Transverse colon (tissue), 4 donors: Measurements from ENCODE around the gene PDE1C. TPM values are rescaled to one million over a fixed set of nuclear protein-coding genes. Genes with fewer than 3 reads are reported as not detected.
A peak's percentile ranks its signal among the peaks of the same experiment; 100 is the strongest.

Source experiments
- DNase-seq: peaks from one replicate; pipeline ENCODE4 v3.0.0-alpha.2; 2019
- H3K27ac ChIP-seq, 4 donors: fragments of 200-600 bp; sonication (generic); 2 replicates each; pipeline ENCODE4 v1.5.1; 2016 to 2018; ENCODE audit warnings: inconsistent platforms in 4 of 4
- H3K27me3 ChIP-seq: fragments of 200-600 bp; sonication (generic); 2 replicates; pipeline ENCODE4 v1.5.1; 2017; ENCODE audit warnings: inconsistent platforms
- H3K36me3 ChIP-seq, 4 donors: fragments of 200-600 bp; sonication (generic); 2 replicates each; pipeline ENCODE4 v1.5.1; 2017 to 2019; ENCODE audit warnings: inconsistent platforms in 4 of 4
- H3K4me1 ChIP-seq, 4 donors: fragments of 200-600 bp; sonication (generic); 2 replicates each; pipeline ENCODE4 v1.5.1; 2017 to 2020; ENCODE audit warnings: inconsistent platforms in 4 of 4
- H3K4me3 ChIP-seq, 4 donors: fragments of 200-600 bp; sonication (generic); 1 replicate in 1 of 4; 2 replicates in 3 of 4; pipeline versions ENCODE4 v1.5.1 to v1.6.1; 2017 to 2019; ENCODE audit warnings: inconsistent platforms in 4 of 4
- H3K9me3 ChIP-seq, 2 donors: fragments of 200-600 bp; sonication (generic); 2 replicates each; pipeline ENCODE4 v1.5.1; 2017 to 2019; ENCODE audit warnings: inconsistent platforms in 2 of 2
- EP300 ChIP-seq: sonication (generic); formaldehyde crosslinking; IDR thresholded peaks from one replicate; pipeline ENCODE4 v1.6.1; 2017; ENCODE audit warnings: antibody characterized with exemption, low read depth
- POLR2A ChIP-seq: fragments of 450-650 bp; IDR thresholded peaks from one replicate; pipeline ENCODE4 v1.6.1; 2016; ENCODE audit warnings: antibody characterized with exemption, mild to moderate bottlenecking, moderate library complexity
- POLR2AphosphoS5 ChIP-seq, 3 donors: sonication (generic); formaldehyde crosslinking; IDR thresholded peaks; one replicate each; pipeline ENCODE4 v1.6.1; 2016; ENCODE audit warnings: antibody characterized with exemption in 3 of 3
- WGBS, 2 donors: methylation state at CpG; one replicate each; pipeline ENCODE4 v1.1.5; 2018; ENCODE audit warnings: low coverage in 1 of 2; 5-methylcytosine and 5-hydroxymethylcytosine counted together
- in situ Hi-C, 4 donors: fragments of 200-750 bp; cut with MboI; loops; one replicate each; pipeline versions ENCODE4 v1.15.0 to v1.15.1; 2017; ENCODE audit warnings: low sequenced_read_pairs in 3 of 4, low pct_ligation_motif_present in 1 of 4, low pct_unique_long_range_greater_than_20kb in 1 of 4
- intact Hi-C: fragments of 100-400 bp; cut with DNase I; formaldehyde crosslinking; loops from one replicate; pipeline ENCODE4 v1.15.1; 2023; ENCODE audit warnings: low total_unique reads
- total RNA-seq, 4 donors: library from RNA; depleted of rRNA; stranded (reverse); fragments of >200 nt; gene quantifications; one replicate each; pipeline ENCODE4 v1.1.0, GENCODE V29; 2016
- TF ChIP-seq, protein P1 (sequence below), 5 experiments: fragments of 200-600 bp in 3 of 5; fragments of 450-650 bp in 2 of 5; sonication (generic) in 3 of 5; IDR thresholded peaks; 1 replicate in 2 of 5; 2 replicates in 3 of 5; pipeline ENCODE4 v1.5.1; 2016 to 2017; ENCODE audit warnings: antibody characterized with exemption in 5 of 5, inconsistent platforms in 3 of 5, mild to moderate bottlenecking in 2 of 5, moderate library complexity in 1 of 5

Gene PDE1C
- total RNA-seq, 4 donors from 2014 or later, result 1.5 to 8.4 (median 2.9) TPM

DNA sequence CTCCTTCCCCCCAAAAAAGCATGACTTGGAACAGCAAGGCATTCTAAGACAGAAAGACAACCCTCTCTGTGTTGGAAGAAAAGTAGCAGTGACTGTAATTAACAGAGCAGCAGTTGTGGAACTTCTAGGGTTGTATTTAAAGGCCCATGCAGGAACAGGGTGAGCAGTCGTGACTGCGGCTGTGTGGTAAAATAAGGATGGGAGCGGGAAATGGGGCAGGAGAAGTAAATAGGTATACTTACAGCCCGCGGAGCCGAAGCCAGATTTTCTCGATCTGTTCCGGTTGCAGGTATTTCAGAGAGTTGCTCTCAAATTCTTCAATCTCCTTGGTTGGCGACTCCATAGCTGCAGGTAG lies 179 bp downstream of the PDE1C start:
- H3K4me1 ChIP-seq, result peaks cover 0 to 15% (median 0%) of the 10 kb centered on the region in 4 donors
- no peaks in the 10 kb centered on the region for H3K36me3 ChIP-seq
- peaks cover 58% of the 10 kb centered on the region for H3K27me3 ChIP-seq
- in situ Hi-C loops, result no loop called here
- no peak for DNase-seq
- no peak for TF ChIP-seq POLR2A
- H3K27ac ChIP-seq, result peak overlapping the region; percentile 30 to 68 (median 62)
- no peaks in the 10 kb centered on the region for H3K9me3 ChIP-seq
- intact Hi-C loops, result no loop called here
- H3K4me3 ChIP-seq, result peak overlapping the region in 3 of 4 donors; percentile 29 to 53 (median 38)
- WGBS, 2 donors, result 14 to 20% methylated on average over 8 to 9 of the region's 9 CpGs

DNA sequence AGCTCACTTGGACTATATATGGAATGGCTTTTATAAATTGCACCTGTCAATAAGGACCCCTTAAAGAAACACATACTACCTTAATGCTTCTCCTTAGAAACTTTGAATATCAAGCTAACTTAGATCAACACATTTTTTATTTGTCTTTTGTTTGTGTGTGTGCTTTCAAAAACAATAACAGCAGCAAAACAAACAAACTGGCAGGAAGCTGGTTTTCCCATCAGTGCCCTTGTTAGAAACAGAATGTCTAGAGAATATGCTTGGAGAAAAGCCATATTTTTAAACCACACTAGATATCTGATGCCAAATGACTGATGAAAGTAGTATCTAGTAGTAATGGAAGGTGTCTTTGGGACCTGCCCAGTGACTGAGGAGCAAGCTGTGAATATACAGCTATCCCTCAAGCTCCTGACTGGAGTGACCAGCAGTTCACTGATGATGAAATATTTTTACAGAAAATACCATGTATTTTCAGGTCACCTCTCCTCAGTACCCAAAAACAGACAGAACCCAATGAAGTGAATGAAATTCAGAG lies 1.0 kb downstream of the PDE1C start:
- Histone ChIP-seq H3K9me3 (no peaks in the 10 kb centered on the region), H3K27me3 (peaks cover 58% of the 10 kb centered on the region), H3K36me3 (no peaks in the 10 kb centered on the region), H3K4me1 (peaks cover 0 to 15% (median 0%) of the 10 kb centered on the region in 4 donors), H3K4me3 (peak overlapping the region in 1 of 4 donors; percentile 53), H3K27ac (no peak overlapping the region)
- TF ChIP-seq POLR2AphosphoS5 (IDR thresholded peaks at IDR 0.05), result no peak
- intact Hi-C loops, result no loop called here
- no peak for DNase-seq
- in situ Hi-C loops, result no loop called here

DNA sequence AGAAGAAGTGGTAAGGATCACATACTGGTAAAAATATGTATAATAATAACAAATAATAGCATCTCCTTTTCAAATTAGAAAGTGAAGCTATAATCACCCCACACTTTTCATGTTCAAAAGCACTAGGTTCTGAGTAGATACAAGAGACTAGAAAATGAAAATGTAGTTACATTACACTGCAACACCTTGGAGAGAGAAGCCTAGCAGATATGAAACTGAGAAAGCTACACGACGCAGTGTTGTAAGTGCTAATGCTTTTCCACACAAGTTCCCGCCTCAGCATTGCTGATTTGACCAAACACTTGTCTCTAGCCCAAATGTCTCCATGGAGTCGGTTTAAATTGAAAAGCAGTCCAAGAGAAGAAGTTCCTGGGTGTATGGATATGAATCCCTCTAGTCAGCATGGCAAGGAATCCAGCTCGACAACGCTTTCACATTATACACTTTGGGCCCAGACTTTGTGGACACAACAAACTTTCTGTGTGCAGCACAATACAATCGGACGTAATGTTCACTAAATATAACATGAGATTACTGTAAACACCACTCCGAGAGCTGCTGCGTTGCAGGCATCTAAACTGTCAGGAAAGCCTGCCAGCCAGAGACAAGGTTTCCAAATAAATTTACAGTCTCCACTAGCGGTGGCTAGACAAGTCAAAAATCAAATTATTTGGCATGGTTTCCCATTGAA lies 1.7 kb downstream of the PDE1C start:
- in situ Hi-C loops (no loop called here), intact Hi-C loops (no loop called here)
- WGBS, 2 donors, result 66 to 69% methylated on average over 9 to 11 of the region's 11 CpGs
- DNase-seq, result no peak
- peaks cover 52% of the 10 kb centered on the region for H3K27me3 ChIP-seq
- no peaks in the 10 kb centered on the region for H3K9me3 ChIP-seq
- no peaks in the 10 kb centered on the region for H3K36me3 ChIP-seq
- H3K4me1 ChIP-seq, result peaks cover 0 to 15% (median 0%) of the 10 kb centered on the region in 4 donors
- TF ChIP-seq, protein P1, sequence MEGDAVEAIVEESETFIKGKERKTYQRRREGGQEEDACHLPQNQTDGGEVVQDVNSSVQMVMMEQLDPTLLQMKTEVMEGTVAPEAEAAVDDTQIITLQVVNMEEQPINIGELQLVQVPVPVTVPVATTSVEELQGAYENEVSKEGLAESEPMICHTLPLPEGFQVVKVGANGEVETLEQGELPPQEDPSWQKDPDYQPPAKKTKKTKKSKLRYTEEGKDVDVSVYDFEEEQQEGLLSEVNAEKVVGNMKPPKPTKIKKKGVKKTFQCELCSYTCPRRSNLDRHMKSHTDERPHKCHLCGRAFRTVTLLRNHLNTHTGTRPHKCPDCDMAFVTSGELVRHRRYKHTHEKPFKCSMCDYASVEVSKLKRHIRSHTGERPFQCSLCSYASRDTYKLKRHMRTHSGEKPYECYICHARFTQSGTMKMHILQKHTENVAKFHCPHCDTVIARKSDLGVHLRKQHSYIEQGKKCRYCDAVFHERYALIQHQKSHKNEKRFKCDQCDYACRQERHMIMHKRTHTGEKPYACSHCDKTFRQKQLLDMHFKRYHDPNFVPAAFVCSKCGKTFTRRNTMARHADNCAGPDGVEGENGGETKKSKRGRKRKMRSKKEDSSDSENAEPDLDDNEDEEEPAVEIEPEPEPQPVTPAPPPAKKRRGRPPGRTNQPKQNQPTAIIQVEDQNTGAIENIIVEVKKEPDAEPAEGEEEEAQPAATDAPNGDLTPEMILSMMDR (IDR thresholded peaks at IDR 0.05), result no peak
- TF ChIP-seq POLR2A, result no peak
- no peak for TF ChIP-seq POLR2AphosphoS5 (IDR thresholded peaks at IDR 0.05)
- TF ChIP-seq EP300, result no peak
- H3K4me3 ChIP-seq, result peak overlapping the region in 1 of 4 donors; percentile 53
- peak overlapping the region in 1 of 4 donors; percentile 21 for H3K27ac ChIP-seq

DNA sequence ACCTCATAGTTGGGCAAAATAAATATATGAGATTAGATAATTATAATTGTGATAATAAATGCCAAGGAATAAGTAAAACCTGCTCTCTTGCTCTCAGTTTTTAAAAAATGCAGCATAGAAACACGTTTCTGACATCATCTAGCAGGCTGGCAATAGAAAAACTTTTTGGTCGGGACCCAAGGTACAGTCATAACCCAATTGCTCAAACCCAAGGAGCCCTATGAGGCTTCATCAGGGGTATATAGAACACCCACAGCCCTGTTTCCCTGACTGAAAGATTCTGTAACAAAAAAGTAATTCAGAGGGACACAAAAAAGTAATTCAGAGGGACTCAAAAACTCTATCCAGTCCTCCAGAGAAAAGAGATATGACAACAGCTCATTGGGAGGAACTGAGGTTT lies 3.8 kb downstream of the PDE1C start:
- H3K36me3 ChIP-seq, result no peaks in the 10 kb centered on the region
- H3K4me3 ChIP-seq, result no peak overlapping the region
- TF ChIP-seq POLR2AphosphoS5 (IDR thresholded peaks at IDR 0.05) (no peak), EP300 (no peak), POLR2A (no peak)
- TF ChIP-seq, protein P1 (IDR thresholded peaks at IDR 0.05), result no peak
- WGBS, 2 donors, result 57 to 58% methylated on average over 2 of the region's 2 CpGs
- intact Hi-C loops (no loop called here), in situ Hi-C loops (no loop called here)
- H3K27ac ChIP-seq, result no peak overlapping the region
- peaks cover 0 to 13% (median 0%) of the 10 kb centered on the region in 4 donors for H3K4me1 ChIP-seq
- no peaks in the 10 kb centered on the region for H3K9me3 ChIP-seq
- peaks cover 32% of the 10 kb centered on the region for H3K27me3 ChIP-seq
- DNase-seq, result no peak

DNA sequence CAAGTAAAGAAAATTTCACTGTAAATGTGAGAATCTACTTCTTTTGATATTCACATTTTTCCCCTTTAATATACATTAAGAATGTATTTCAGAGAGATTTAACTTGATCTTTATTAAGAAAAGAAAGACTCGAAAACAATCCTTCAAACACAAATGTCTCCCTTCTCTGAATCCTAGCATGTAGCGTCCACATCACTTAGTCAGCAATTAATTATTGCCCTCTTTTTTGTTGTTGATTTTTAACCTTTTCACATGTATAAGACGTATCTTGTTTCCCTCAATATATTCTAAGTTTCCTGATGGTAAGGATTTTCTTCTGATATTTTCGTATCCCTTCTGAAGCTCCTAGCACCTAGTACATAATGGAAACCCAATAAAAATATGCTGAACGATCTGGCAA lies 6.6 kb downstream of the PDE1C start:
- peaks cover 0 to 15% (median 3%) of the 10 kb centered on the region in 4 donors for H3K4me1 ChIP-seq
- intact Hi-C loops (loop anchor here (2.0 kb wide), 1 partner anchor 19 kb away; no protein-coding TSS in a partner anchor), in situ Hi-C loops (no loop called here)
- peaks cover 4% of the 10 kb centered on the region for H3K27me3 ChIP-seq
- no peaks in the 10 kb centered on the region for H3K36me3 ChIP-seq
- H3K9me3 ChIP-seq, result no peaks in the 10 kb centered on the region
- H3K27ac ChIP-seq, result no peak overlapping the region
- no peak overlapping the region for H3K4me3 ChIP-seq
- TF ChIP-seq POLR2AphosphoS5 (IDR thresholded peaks at IDR 0.05), result no peak
- WGBS, 2 donors, result 87 to 89% methylated on average over 5 of the region's 5 CpGs
- DNase-seq, result no peak
